Loucy (cell line): Measurements from ENCODE around the gene CFAP68.
A peak's percentile ranks its signal among the peaks of the same experiment; 100 is the strongest.

Experiments
- EZH2phosphoT487 ChIP-seq: fragments of 200-600 bp; IDR thresholded peaks from 2 replicates; pipeline ENCODE4 v1.6.1; 2018; ENCODE audit warnings: antibody characterized with exemption, mild to moderate bottlenecking, moderate library complexity, borderline replicate concordance
- TF ChIP-seq, protein P1 (sequence below): fragments of 200-600 bp; sonication (generic); conservative IDR thresholded peaks from 2 replicates; pipeline ENCODE4 v1.5.1; 2014; ENCODE audit warnings: mild to moderate bottlenecking, antibody characterized with exemption, low read length

DNA sequence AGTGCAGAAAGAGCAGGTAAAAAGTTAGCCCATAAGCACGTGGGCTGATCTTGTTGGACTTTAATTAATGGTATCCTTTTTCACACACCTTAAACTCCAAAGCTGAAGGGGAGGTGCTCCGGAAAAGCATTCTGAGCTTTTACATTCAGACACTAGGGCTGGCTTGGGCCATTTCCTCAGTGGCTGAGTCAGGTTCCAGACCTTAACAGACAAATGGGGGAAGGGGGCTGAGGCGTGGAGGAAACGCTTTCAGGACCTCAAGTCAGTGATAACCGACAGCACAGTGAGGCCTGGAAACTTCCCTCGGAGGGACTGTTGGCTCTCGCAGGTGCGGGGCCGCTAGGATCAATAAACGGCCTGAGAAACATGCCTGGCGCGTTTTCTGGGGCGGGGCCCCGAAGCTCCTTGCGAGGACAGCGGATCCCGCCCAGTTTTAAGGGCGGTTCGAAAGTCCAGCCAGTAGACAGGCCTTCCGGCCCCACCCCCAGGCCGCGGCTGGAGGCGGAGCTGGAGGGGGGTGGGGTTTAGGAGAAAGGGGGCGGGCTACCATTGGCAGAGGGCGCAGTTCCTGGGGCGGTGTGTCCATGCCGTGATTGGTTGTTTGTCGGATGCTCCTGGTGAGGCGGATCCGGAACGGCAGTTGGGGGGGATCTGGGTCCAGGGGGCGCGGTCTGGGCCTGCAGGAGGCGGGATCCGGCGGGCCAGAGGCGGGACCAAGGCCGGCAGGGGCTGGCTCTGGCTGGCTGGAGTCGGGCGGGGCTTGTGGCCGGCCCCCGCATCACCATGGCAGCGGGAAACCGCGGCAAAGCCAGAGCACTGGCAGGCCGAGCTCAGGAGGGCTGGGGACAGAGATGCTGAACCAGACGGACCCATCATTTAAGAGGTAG, 47.4 kb downstream of the CFAP68 start:
- TF ChIP-seq, protein P1, sequence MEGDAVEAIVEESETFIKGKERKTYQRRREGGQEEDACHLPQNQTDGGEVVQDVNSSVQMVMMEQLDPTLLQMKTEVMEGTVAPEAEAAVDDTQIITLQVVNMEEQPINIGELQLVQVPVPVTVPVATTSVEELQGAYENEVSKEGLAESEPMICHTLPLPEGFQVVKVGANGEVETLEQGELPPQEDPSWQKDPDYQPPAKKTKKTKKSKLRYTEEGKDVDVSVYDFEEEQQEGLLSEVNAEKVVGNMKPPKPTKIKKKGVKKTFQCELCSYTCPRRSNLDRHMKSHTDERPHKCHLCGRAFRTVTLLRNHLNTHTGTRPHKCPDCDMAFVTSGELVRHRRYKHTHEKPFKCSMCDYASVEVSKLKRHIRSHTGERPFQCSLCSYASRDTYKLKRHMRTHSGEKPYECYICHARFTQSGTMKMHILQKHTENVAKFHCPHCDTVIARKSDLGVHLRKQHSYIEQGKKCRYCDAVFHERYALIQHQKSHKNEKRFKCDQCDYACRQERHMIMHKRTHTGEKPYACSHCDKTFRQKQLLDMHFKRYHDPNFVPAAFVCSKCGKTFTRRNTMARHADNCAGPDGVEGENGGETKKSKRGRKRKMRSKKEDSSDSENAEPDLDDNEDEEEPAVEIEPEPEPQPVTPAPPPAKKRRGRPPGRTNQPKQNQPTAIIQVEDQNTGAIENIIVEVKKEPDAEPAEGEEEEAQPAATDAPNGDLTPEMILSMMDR: 0 out of 2 replicates have a peak, but pooled peaks have one; percentile 11
- TF ChIP-seq EZH2phosphoT487: no peak
